Measurements from ENCODE around the gene TELO2.

TELO2 gene

DNA sequence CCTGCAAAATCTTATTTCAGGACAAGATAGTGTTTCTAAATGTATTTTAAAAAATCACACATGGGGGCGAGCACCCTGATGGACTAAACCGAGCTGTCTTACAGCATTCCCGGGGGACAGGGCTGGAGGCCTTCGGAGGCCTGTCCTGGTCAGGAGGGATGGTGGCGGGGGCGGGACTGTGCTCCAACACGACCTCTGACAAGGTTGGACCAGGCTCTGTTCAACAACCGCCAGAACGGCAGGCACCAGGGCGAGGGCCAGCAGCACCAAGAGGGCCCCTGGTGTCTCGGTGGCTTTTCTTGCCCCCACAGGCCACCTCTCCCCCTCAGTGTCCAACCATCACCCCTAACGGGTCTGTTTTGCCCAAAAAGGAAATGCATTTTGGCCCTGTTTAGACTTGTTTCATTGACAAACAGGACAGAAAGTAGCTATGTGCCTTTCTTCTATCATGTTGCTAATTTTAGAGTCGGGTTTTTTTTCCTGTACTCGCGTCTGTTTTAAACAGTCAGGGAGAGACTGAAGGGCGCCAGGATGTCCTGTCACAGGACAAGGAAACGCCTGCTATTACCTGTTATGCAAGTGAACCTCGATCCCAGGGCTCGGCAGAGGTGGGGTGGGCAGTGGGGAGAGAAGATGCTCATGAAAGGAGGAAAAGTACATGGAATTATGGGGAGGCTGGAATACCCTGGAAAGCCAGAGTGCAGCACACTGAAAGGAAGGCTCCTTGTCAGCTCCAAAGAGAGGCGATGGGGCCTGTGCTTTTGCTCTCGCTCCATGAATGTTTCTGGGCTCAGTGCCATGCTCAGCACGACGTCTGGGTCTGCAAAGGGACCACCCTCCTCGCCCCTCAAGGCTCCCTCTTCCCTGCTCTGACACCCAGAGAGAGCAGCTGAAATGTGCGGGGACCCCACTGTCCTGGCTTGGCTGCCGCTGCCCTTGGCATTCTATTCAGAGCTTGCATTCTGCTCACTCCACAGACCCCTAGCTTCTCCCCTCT, 52.2 kb downstream of the TELO2 start:
- in situ Hi-C loops (cut with MboI; ENCODE audit: low sequenced_read_pairs, unreplicated experiment): no loop called here
- no peak for DNase-seq (ENCODE audit: low spot score)

DNA sequence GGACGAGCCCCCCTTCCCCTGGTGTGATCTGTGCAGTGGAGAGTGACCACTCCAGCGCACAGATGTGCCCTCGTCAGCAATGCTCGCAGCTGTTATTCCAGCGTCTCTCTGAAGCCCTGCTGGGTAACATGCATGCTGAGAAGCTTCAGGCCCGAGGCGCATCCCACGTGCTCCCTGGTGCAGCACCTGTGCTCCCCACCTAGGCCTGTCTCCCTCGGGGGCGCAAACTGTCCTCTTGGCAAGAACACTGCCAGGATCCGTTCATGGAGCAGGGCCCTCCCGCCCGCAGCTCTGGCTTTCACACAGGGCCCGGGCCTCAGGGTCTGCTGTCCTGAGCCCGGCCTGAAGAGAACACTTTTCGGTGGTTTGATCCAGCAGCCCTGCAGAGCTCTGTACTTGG, 53.3 kb downstream of the TELO2 start:
- DNase-seq (ENCODE audit: low spot score): no peak
- no peak for TF ChIP-seq CTCF (IDR thresholded peaks at IDR 0.05; ENCODE audit: borderline replicate concordance, control extremely low read depth, extremely low read depth, insufficient read depth, missing control alignments)
- in situ Hi-C loops (cut with MboI; ENCODE audit: low sequenced_read_pairs, unreplicated experiment): no loop called here

More for the DNA sequence above, 52.2 kb downstream of the TELO2 start:
- no peak for TF ChIP-seq CTCF (IDR thresholded peaks at IDR 0.05; ENCODE audit: borderline replicate concordance, control extremely low read depth, extremely low read depth, insufficient read depth, missing control alignments)

DNA sequence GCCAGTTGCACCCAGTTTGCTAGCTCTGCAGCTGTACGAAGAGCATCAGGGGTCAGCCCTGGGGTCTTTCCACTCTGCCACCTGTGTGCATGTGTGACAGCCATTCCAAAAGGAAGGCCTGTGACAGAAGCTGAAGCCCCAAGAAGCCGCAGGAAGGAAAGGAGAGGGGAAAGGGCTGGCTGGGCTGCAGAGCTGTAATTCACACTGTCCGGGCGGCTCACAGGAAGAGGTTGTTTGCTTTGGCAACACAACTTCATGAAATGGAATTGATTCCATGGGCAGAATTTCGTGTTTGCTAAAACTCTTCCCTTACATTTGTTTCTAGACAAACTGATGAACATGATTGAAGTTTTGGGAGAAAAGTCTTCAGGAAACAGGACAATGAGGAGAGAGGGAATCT, 55.1 kb downstream of the TELO2 start:
- TF ChIP-seq CTCF (IDR thresholded peaks at IDR 0.05; ENCODE audit: borderline replicate concordance, control extremely low read depth, extremely low read depth, insufficient read depth, missing control alignments): no peak
- DNase-seq (ENCODE audit: low spot score): no peak
- in situ Hi-C loops (cut with MboI; ENCODE audit: low sequenced_read_pairs, unreplicated experiment): no loop called here

- in situ Hi-C loops (cut with MboI; ENCODE audit: low sequenced_read_pairs, unreplicated experiment): no loop called here
- DNase-seq (ENCODE audit: low spot score): no peak
- TF ChIP-seq CTCF (IDR thresholded peaks at IDR 0.05; ENCODE audit: borderline replicate concordance, control extremely low read depth, extremely low read depth, insufficient read depth, missing control alignments): no peak
These were observed 55.6 kb downstream of the TELO2 start for GRCh38 chr16:1548727-1549126.

DNA sequence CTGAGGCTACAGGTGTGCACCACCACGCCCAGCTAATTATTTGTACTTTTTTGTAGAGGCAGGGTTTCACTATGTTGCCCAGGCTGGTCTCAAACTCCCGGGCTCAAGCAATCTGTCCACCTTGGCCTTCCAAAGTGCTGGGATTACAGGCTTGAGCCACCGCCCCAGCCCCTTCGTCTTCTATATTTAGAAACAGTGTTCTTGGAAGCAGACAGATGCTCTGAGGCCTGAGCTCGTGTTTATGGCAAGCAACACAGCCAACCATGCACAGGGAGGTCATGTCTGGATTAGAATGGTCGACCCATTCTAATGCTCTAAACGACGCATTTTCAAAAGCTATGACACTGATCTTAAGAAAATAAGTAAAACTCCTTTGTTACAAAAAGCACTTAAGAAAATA, 56.9 kb downstream of the TELO2 start:
- no peak for TF ChIP-seq CTCF (IDR thresholded peaks at IDR 0.05; ENCODE audit: borderline replicate concordance, control extremely low read depth, extremely low read depth, insufficient read depth, missing control alignments)
- DNase-seq (ENCODE audit: low spot score): no peak
- in situ Hi-C loops (cut with MboI; ENCODE audit: low sequenced_read_pairs, unreplicated experiment): no loop called here

GRCh38 chr16:1550696-1551095, 57.5 kb downstream of the TELO2 start:
- no peak for TF ChIP-seq CTCF (IDR thresholded peaks at IDR 0.05; ENCODE audit: borderline replicate concordance, control extremely low read depth, extremely low read depth, insufficient read depth, missing control alignments)
- no peak for DNase-seq (ENCODE audit: low spot score)
- in situ Hi-C loops (cut with MboI; ENCODE audit: low sequenced_read_pairs, unreplicated experiment): no loop called here
